Heart left ventricle (tissue), 16 donors: ENCODE results near the gene LARGE2. TPM values are rescaled to one million over a fixed set of nuclear protein-coding genes. Genes with fewer than 3 reads are reported as not detected.

Experiments
- ATAC-seq, 4 donors: fragments of 200-7000 bp; cut with Tn5 transposase; one replicate each; pipeline ENCODE4 v1.9.1; 2020 to 2022; ENCODE audit warnings: moderate library complexity in 4 of 4, mild to moderate bottlenecking in 3 of 4, moderate number of reproducible peaks in 1 of 4
- DNase-seq, 5 donors: peaks; one replicate each; pipeline ENCODE4 v3.0.0-alpha.2; 2020
- H3K27ac ChIP-seq, 12 donors: fragments of 200-600 bp; sonication (generic) in 4 of 12; one replicate each; pipeline versions ENCODE4 v1.5.0 to v1.8.0; 2016 to 2022; ENCODE audit warnings: mild to moderate bottlenecking in 2 of 12
- H3K27me3 ChIP-seq, 9 donors: fragments of 200-600 bp; sonication (generic) in 2 of 9; one replicate each; pipeline versions ENCODE4 v1.5.1 to v1.8.0; 2016 to 2022; ENCODE audit warnings: mild to moderate bottlenecking in 3 of 9
- H3K36me3 ChIP-seq, 9 donors: fragments of 200-600 bp; sonication (generic) in 2 of 9; one replicate each; pipeline versions ENCODE4 v1.5.0 to v1.8.0; 2018 to 2022; ENCODE audit warnings: mild to moderate bottlenecking in 2 of 9
- H3K4me1 ChIP-seq, 12 donors: fragments of 200-600 bp; sonication (generic) in 4 of 12; one replicate each; pipeline versions ENCODE4 v1.5.0 to v1.8.0; 2016 to 2022; ENCODE audit warnings: mild to moderate bottlenecking in 3 of 12
- H3K4me3 ChIP-seq, 12 donors: fragments of 200-600 bp; sonication (generic) in 4 of 12; one replicate each; pipeline versions ENCODE4 v1.5.0 to v1.8.0; 2017 to 2022; ENCODE audit warnings: mild to moderate bottlenecking in 9 of 12, moderate library complexity in 4 of 12
- H3K9me3 ChIP-seq, 12 donors: fragments of 200-600 bp; sonication (generic) in 4 of 12; one replicate each; pipeline versions ENCODE4 v1.5.0 to v1.8.0; 2016 to 2022; ENCODE audit warnings: mild to moderate bottlenecking in 1 of 12
- CTCF ChIP-seq, 12 donors: fragments of 200-600 bp; sonication (generic) in 4 of 12; IDR thresholded peaks; one replicate each; pipeline versions ENCODE4 v1.5.0 to v1.8.0; 2018 to 2022; ENCODE audit warnings: antibody characterized with exemption in 12 of 12, mild to moderate bottlenecking in 5 of 12
- POLR2A ChIP-seq, 2 donors: fragments of 450-650 bp; IDR thresholded peaks; one replicate each; pipeline ENCODE4 v1.6.1; 2017; ENCODE audit warnings: antibody characterized with exemption in 2 of 2, mild to moderate bottlenecking in 2 of 2, moderate library complexity in 2 of 2
- WGBS, 4 donors: extraction: QIAGEN DNeasy Blood & Tissue Kit in 2 of 4; methylation state at CpG; one replicate each; pipeline versions ENCODE4 v1.1.5 to v1.1.7; 2013 to 2018; 5-methylcytosine and 5-hydroxymethylcytosine counted together
- intact Hi-C, 10 donors: fragments of 100-400 bp; cut with DNase I; formaldehyde crosslinking; loops; one replicate each; pipeline versions ENCODE4 v1.11.1 to v1.14.2; 2022
- polyA plus RNA-seq, 2 donors: library from polyadenylated mRNA; stranded (reverse); fragments of 200-250 nt; gene quantifications; one replicate each; pipeline ENCODE4 v1.2.3, GENCODE V29; 2013
- total RNA-seq, 9 donors: library from RNA; depleted of rRNA in 2 of 9; stranded (reverse); fragments of >200 nt in 2 of 9; fragmentation: NEBNext Ultra II Directional in 3 of 9; extraction: Animal tissue kit (Norgen Biotek cat#: 25700) in 3 of 9; gene quantifications; one replicate each; pipeline versions ENCODE4 v1.1.0 to v1.2.4, GENCODE V29; 2016 to 2023
- donor health status: ischemic (EF 13 %, LVEDD 7.1; RV severe dilation, severe dysfunction).
- donor health status: healthy with polysubstance abuse.
- donor health status: DM: no; HTN: yes; CAD: no.
- donor health status: DM: no; HTN: no; CAD: no.
- donor health status: ischemic (EF 25% LVEDD 6.9; RV normal size, moderate dysfunction).
- donor health status: ischemic (EF 25% LVEDD 5.7; RV mildly dilated, moderate dysfunction).
- donor health status: healthy.
- donor health status: DM: yes; HTN: yes; CAD: no.
- donor health status: ischemic (EF 35%, LVEDD 5.7; RV mildly dilated, moderate dysfunction).
- donor health status: nonischemic (EF 11% LVEDD 7.7; RV severe dilation, severe dysfunction).
- donor health status: DM: yes; HTN: yes; CAD: no.
- donor health status: PGD.
- donor health status: ischemic (EF 29% LVEDD 5.4; RV normal size, mild dysfunction).
- donor health status: nonischemic (EF 23%, LVEDD 6.1; RV moderate dilation, normal function).

The LARGE2 gene
- total and polyA plus RNA-seq, 11 donors, result 0.17 to 0.88 TPM; not detected in 9

GRCh38 chr11:45936511-45937054 is 14.1 kb downstream of the LARGE2 start:
- intact Hi-C loops, result no loop called here
- no peaks in the 10 kb centered on the region for H3K9me3 ChIP-seq
- H3K4me3 ChIP-seq, result no peak overlapping the region
- H3K4me1 ChIP-seq, result peaks cover 0 to 6% (median 0%) of the 10 kb centered on the region in 12 donors
- H3K27me3 ChIP-seq, result no peaks in the 10 kb centered on the region
- H3K36me3 ChIP-seq, result peaks cover 0 to 91% (median 83%) of the 10 kb centered on the region in 9 donors
- ATAC-seq, result peak in 1 of 4 donors; percentile 25
- no peak overlapping the region for H3K27ac ChIP-seq
- TF ChIP-seq CTCF (IDR thresholded peaks at IDR 0.05) (no peak), POLR2A (IDR thresholded peaks at IDR 0.05) (no peak)
- DNase-seq, result no peak
- 64 to 82% (median 70%) methylated on average over 4 of the region's 4 CpGs for WGBS, 4 donors

DNA sequence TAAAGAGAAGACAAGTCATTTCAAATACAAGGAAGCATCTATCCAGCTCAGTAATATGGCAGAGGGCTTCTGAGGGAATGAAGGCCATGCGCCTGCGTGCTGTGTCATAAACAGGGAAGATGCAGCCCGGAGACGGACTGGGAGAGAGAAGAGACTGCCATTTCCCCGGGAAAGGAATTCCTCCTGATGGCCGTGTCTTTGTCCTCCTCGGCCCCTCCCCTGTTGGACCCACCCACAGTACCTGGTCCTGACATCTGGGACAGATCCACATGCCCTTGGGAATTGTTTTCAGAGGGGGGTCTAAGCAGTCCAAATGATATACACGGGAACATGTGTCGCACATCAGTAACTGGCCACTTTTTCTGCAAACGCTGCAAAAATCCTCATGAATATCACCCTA is 15.5 kb downstream of the LARGE2 start:
- 90 to 95% (median 94%) methylated on average over 10 of the region's 10 CpGs for WGBS, 4 donors
- peaks cover 0 to 91% (median 83%) of the 10 kb centered on the region in 9 donors for H3K36me3 ChIP-seq
- intact Hi-C loops, result no loop called here
- no peak for TF ChIP-seq POLR2A (IDR thresholded peaks at IDR 0.05)
- no peaks in the 10 kb centered on the region for H3K27me3 ChIP-seq
- ATAC-seq, result no peak
- H3K4me1 ChIP-seq, result peaks cover 0 to 4% (median 0%) of the 10 kb centered on the region in 12 donors
- no peak overlapping the region for H3K4me3 ChIP-seq
- no peaks in the 10 kb centered on the region for H3K9me3 ChIP-seq
- no peak overlapping the region for H3K27ac ChIP-seq
- DNase-seq, result no peak

DNA sequence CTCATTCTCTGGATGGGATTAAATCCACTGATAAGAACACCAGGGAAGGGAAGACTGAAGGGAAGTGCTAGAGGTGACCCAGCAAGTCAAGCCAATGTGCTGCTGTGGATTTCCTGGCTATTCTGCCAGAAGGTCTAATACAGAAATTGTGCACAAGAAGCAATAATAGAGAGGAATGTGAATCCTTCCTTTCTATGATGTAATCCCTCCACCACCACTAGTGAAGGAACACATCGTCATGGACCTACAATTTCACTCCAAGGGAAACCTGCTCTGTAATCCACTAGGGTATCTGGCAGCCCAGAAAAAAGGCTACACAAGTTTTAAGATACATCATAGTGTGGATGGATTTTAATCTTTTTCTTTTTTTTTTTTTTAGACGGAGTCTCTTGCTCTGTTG is 17.4 kb downstream of the LARGE2 start:
- H3K4me1 ChIP-seq, result no peaks in the 10 kb centered on the region
- ATAC-seq (no peak), DNase-seq (no peak)
- 73 to 83% (median 75%) methylated on average over 2 of the region's 2 CpGs for WGBS, 4 donors
- TF ChIP-seq POLR2A (IDR thresholded peaks at IDR 0.05) (no peak), CTCF (IDR thresholded peaks at IDR 0.05) (no peak)
- peaks cover 0 to 91% (median 83%) of the 10 kb centered on the region in 9 donors for H3K36me3 ChIP-seq
- no peaks in the 10 kb centered on the region for H3K27me3 ChIP-seq
- H3K4me3 ChIP-seq, result no peak overlapping the region
- H3K27ac ChIP-seq, result no peak overlapping the region
- intact Hi-C loops, result no loop called here
- H3K9me3 ChIP-seq, result no peaks in the 10 kb centered on the region

DNA sequence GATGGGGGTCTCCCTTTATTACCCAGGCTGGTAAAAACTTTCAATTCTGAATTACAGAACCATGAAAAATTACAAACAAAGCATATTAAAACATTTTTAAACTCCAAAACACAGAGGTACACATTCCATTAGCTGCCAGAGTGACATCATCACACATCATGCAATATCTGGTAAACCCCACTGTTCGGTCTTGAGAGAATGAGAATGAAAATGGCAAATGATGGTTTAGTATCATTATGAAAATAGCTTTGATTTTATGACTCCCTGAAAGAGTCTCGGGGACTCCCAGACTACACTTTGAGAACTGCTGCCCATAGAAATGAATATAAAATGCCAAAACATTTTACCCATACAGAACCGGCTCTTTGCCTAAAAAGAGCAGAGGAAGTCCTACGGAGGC is 18.8 kb downstream of the LARGE2 start:
- H3K27me3 ChIP-seq, result no peaks in the 10 kb centered on the region
- WGBS, 4 donors, result 92 to 98% (median 97%) methylated on average over 4 of the region's 4 CpGs
- H3K4me1 ChIP-seq, result peaks cover 0 to 11% (median 0%) of the 10 kb centered on the region in 12 donors
- intact Hi-C loops, result no loop called here
- ATAC-seq (no peak), DNase-seq (no peak)
- no peak for TF ChIP-seq CTCF (IDR thresholded peaks at IDR 0.05)
- no peak for TF ChIP-seq POLR2A (IDR thresholded peaks at IDR 0.05)
- H3K9me3 ChIP-seq, result no peaks in the 10 kb centered on the region
- peaks cover 0 to 91% (median 83%) of the 10 kb centered on the region in 9 donors for H3K36me3 ChIP-seq
- no peak overlapping the region for H3K27ac ChIP-seq
- no peak overlapping the region for H3K4me3 ChIP-seq

- DNase-seq (no peak), ATAC-seq (no peak)
- TF ChIP-seq CTCF (IDR thresholded peaks at IDR 0.05) (no peak), POLR2A (IDR thresholded peaks at IDR 0.05) (no peak)
- Histone ChIP-seq H3K4me3 (no peak overlapping the region), H3K9me3 (no peaks in the 10 kb centered on the region), H3K4me1 (peaks cover 0 to 11% (median 0%) of the 10 kb centered on the region in 12 donors), H3K36me3 (peaks cover 0 to 91% (median 83%) of the 10 kb centered on the region in 9 donors), H3K27ac (no peak overlapping the region), H3K27me3 (no peaks in the 10 kb centered on the region)
- WGBS, 4 donors, result 93 to 95% (median 94%) methylated on average over 4 of the region's 4 CpGs
- intact Hi-C loops, result no loop called here
Observed at GRCh38 chr11:45942381-45942780, 19.9 kb downstream of the LARGE2 start.
